GM12878 (cell line): ENCODE data around the gene DIS3L2. TPM values are rescaled to one million over a fixed set of nuclear protein-coding genes. Genes with fewer than 3 reads are reported as not detected.

Experiments
- ATAC-seq: fragments of 200-7000 bp; cut with Tn5 transposase; 3 replicates; pipeline ENCODE4 v1.9.1; 2020; ENCODE audit warnings: mild to moderate bottlenecking, moderate library complexity
- BruUV-seq: library from RNA; stranded (reverse); fragments of 400-500 nt; replicated peaks from 2 replicates; lab custom pipeline; 2021; lab: Mats Ljungman, UMichigan
- CTCF ChIA-PET: fragments of 300-600 bp; sonication (Branson Sonifier 250); formaldehyde crosslinking; extraction: SDS; loops from one replicate; lab custom pipeline; 2021; ENCODE audit warnings: inconsistent platforms; lab: Yijun Ruan, JAX
- POLR2A ChIA-PET: fragments of 350-600 bp; formaldehyde crosslinking; extraction: SDS; loops from one replicate; lab custom pipeline; 2021; ENCODE audit warnings: inconsistent platforms; lab: Charles Lee
- RAD21 ChIA-PET: fragments of 300-600 bp; sonication (Branson Sonifier 250); formaldehyde crosslinking; loops from one replicate; lab custom pipeline; 2023; ENCODE audit warnings: antibody characterized with exemption; ENCODE audit not compliant: unreplicated experiment; lab: Charles Lee
- SMC1A ChIA-PET: fragments of 300-600 bp; sonication (Branson Sonifier 250); formaldehyde crosslinking; loops from one replicate; lab custom pipeline; 2023; ENCODE audit not compliant: unreplicated experiment, uncharacterized antibody; lab: Charles Lee
- DNase-seq: peaks from one replicate; pipeline ENCODE4 v3.0.0-alpha.2; 2011; ENCODE audit warnings: low read depth, low spot score
- FAIRE-seq: peaks from 3 replicates; lab custom pipeline; 2011; peaks lifted over from hg19 to GRCh38; lab: Jason Lieb, UNC
- H2AFZ ChIP-seq: 2 replicates; pipeline ENCODE4 v1.6.0; 2011; ENCODE audit warnings: low read depth, low read length, control low read depth; ENCODE audit not compliant: control insufficient read depth
- H3K27ac ChIP-seq: 2 replicates; pipeline ENCODE4 v1.5.1; 2011; ENCODE audit warnings: control low read depth; ENCODE audit not compliant: control insufficient read depth, insufficient read depth
- H3K27me3 ChIP-seq, 2 experiments: replicated peaks in 1 of 2; 2 replicates each; pipeline versions ENCODE4 v1.6.0 to v1.6.1; 2011; ENCODE audit warnings: low read length in 1 of 2; ENCODE audit not compliant: control insufficient read depth in 2 of 2, insufficient read depth in 2 of 2
- H3K36me3 ChIP-seq, 2 experiments: 2 replicates each; pipeline ENCODE4 v1.5.1; 2011; ENCODE audit warnings: low read length in 1 of 2; ENCODE audit not compliant: control insufficient read depth in 2 of 2, insufficient read depth in 2 of 2
- H3K4me1 ChIP-seq: 2 replicates; pipeline ENCODE4 v1.6.1; 2011; ENCODE audit warnings: mild to moderate bottlenecking, low read length, moderate library complexity, mixed read lengths; ENCODE audit not compliant: control insufficient read depth, insufficient read depth
- H3K4me2 ChIP-seq: 2 replicates; pipeline ENCODE4 v1.6.0; 2011; ENCODE audit warnings: control low read depth; ENCODE audit not compliant: control insufficient read depth, insufficient read depth
- H3K4me3 ChIP-seq: fragments of 200-600 bp; sonication (generic); 2 replicates; pipeline ENCODE4 v1.5.1; 2016
- H3K79me2 ChIP-seq: 2 replicates; pipeline ENCODE4 v1.6.0; 2011; ENCODE audit warnings: low read length; ENCODE audit not compliant: control insufficient read depth, insufficient read depth
- H3K9ac ChIP-seq: 2 replicates; pipeline ENCODE4 v1.8.0; 2011; ENCODE audit warnings: low read length, control low read depth, mixed read lengths; ENCODE audit not compliant: control insufficient read depth, insufficient read depth
- H3K9me3 ChIP-seq: replicated peaks from 3 replicates; pipeline ENCODE4 v1.5.1; 2011; ENCODE audit warnings: mild to moderate bottlenecking, low read length; ENCODE audit not compliant: control insufficient read depth, insufficient read depth
- H4K20me1 ChIP-seq: 2 replicates; pipeline ENCODE4 v1.6.0; 2011; ENCODE audit not compliant: control insufficient read depth, insufficient read depth
- CEBPB ChIP-seq, 2 experiments: fragments of 150-350 bp in 1 of 2; IDR thresholded peaks; 2 replicates each; pipeline ENCODE4 v1.6.1; 2012 to 2014; ENCODE audit warnings: low read depth in 2 of 2, low read length in 2 of 2, borderline replicate concordance in 1 of 2, inconsistent platforms in 1 of 2
- CHD2 ChIP-seq: IDR thresholded peaks from 2 replicates; pipeline ENCODE4 v1.6.1; 2011; ENCODE audit warnings: low read depth, low read length, improper control_type of control experiment, borderline replicate concordance
- CUX1 ChIP-seq: IDR thresholded peaks from 2 replicates; pipeline ENCODE4 v1.6.1; 2012; ENCODE audit warnings: improper control_type of control experiment, low read depth, low read length; ENCODE audit not compliant: insufficient replicate concordance
- HDGF ChIP-seq: fragments of 450-650 bp; IDR thresholded peaks from 2 replicates; pipeline ENCODE4 v1.6.1; 2016; ENCODE audit warnings: antibody characterized with exemption
- KAT2A ChIP-seq: conservative IDR thresholded peaks from 2 replicates; pipeline ENCODE4 v1.6.1; 2011; ENCODE audit warnings: low read depth, low read length; ENCODE audit not compliant: control insufficient read depth
- NBN ChIP-seq: fragments of 450-650 bp; IDR thresholded peaks from 2 replicates; pipeline ENCODE4 v1.6.1; 2016
- NRF1 ChIP-seq: conservative IDR thresholded peaks from 2 replicates; pipeline ENCODE4 v1.6.1; 2011; ENCODE audit warnings: mild to moderate bottlenecking, low read depth, low read length, improper control_type of control experiment
- PAX8 ChIP-seq: fragments of 450-650 bp; IDR thresholded peaks from 2 replicates; pipeline ENCODE4 v1.6.1; 2017; ENCODE audit warnings: mild to moderate bottlenecking, moderate library complexity
- PML ChIP-seq: IDR thresholded peaks from 2 replicates; pipeline ENCODE4 v1.6.1; 2012; ENCODE audit warnings: low read length, inconsistent platforms
- POU2F2 ChIP-seq: IDR thresholded peaks from 3 replicates; pipeline ENCODE4 v1.6.1; 2011; ENCODE audit warnings: low read depth, mild to moderate bottlenecking, low read length, borderline replicate concordance
- RBBP5 ChIP-seq: fragments of 200-600 bp; sonication (generic); conservative IDR thresholded peaks from 2 replicates; pipeline ENCODE4 v1.6.1; 2016
- RUNX3 ChIP-seq: IDR thresholded peaks from 2 replicates; pipeline ENCODE4 v1.6.1; 2012; ENCODE audit warnings: low read length, inconsistent platforms
- SUPT20H ChIP-seq: IDR thresholded peaks from 2 replicates; pipeline ENCODE4 v1.6.1; 2011; ENCODE audit warnings: low read depth, mild to moderate bottlenecking, low read length, moderate library complexity, borderline replicate concordance; ENCODE audit not compliant: control insufficient read depth
- ZBED1 ChIP-seq: IDR thresholded peaks from 2 replicates; pipeline ENCODE4 v1.6.1; 2016; ENCODE audit warnings: borderline replicate concordance
- ZNF24 ChIP-seq: fragments of 450-650 bp; IDR thresholded peaks from 2 replicates; pipeline ENCODE4 v1.6.1; 2017; ENCODE audit warnings: antibody characterized with exemption, mild to moderate bottlenecking
- WGBS: methylation state at CpG from one replicate; pipeline ENCODE4 v1.1.6; 2016; ENCODE audit warnings: low lambda C conversion rate; ENCODE audit not compliant: insufficient replicate concordance, insufficient coverage; ENCODE audit errors: missing lambda C conversion rate; 5-methylcytosine and 5-hydroxymethylcytosine counted together
- in situ Hi-C: fragments of 300-500 bp; cut with MboI; formaldehyde crosslinking; loops from 9 replicates; pipeline ENCODE4 v1.14.3; 2018; ENCODE audit warnings: mixed read lengths
- intact Hi-C: fragments of 100-400 bp; cut with micrococcal nuclease; formaldehyde crosslinking; loops from one replicate; pipeline ENCODE4 v1.14.2; 2022; ENCODE audit not compliant: unreplicated experiment
- polyA plus RNA-seq, 11 experiments: library from polyadenylated mRNA; depleted of rRNA in 4 of 11; unstranded in 6 of 11; stranded (reverse) in 5 of 11; fragments of >200 nt; fragmentation: Nextera tagmentation in 4 of 11; fragmentation: Illumina TruSeq in 1 of 11; extraction: Ambion mirVana in 4 of 11; extraction: Trizol in 1 of 11; gene quantifications; 1 replicate in 1 of 11; 2 replicates in 10 of 11; pipeline versions ENCODE4 v1.2.1 to v1.2.3, GENCODE V29; 2011 to 2016; ENCODE audit warnings: inconsistent platforms in 2 of 11, missing spikeins in 2 of 11, low read depth in 1 of 11
- total RNA-seq, 4 experiments: library from RNA; depleted of rRNA in 3 of 4; stranded (reverse); fragments of >200 nt in 3 of 4; fragmentation: Illumina TruSeq in 1 of 4; extraction: Trizol in 1 of 4; gene quantifications; 2 replicates each; pipeline versions ENCODE4 v1.2.1 to v1.2.3, GENCODE V29; 2013 to 2021
- TF ChIP-seq, protein P1 (sequence below): fragments of 450-650 bp; IDR thresholded peaks from 2 replicates; pipeline ENCODE4 v1.6.1; 2014; ENCODE audit warnings: mild to moderate bottlenecking

The DIS3L2 gene
- total and polyA plus RNA-seq, 10 of the 15 experiments (the other 5 are each of a cell fraction or from before 2014, with no cell fraction given): 3.5 to 27.1 (median 16.0) TPM

DNA sequence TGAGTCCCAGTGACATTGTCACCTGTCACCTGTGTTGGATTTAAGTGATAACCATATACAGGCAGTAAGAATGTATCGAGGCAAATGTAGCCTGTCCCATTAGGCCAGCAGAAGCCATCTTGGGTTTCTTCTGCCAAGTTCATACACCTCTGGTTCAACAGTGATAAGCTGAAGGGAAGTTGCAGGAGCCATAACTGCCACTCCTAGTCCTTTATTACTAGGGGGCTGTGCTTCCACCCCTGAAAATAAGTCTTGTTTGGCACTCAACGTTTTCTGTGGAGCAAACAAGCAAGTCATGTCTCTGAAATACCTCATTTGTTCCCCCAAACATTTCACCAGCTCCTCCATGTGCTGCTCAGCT lies 358.9 kb downstream of the DIS3L2 start:
- in situ Hi-C loops (no loop called here), intact Hi-C loops (loop anchor here (10.0 kb wide), 1 partner anchor 176 kb away; no protein-coding TSS in a partner anchor)
- DNase-seq (no peak), FAIRE-seq (no peak), ATAC-seq (no peak)
- Histone ChIP-seq H3K9ac (no peak overlapping the region), H3K4me2 (no peak overlapping the region), H3K4me1 (peaks cover 5% of the 10 kb centered on the region), H4K20me1 (no peaks in the 10 kb centered on the region), H3K9me3 (no peaks in the 10 kb centered on the region), H3K79me2 (no peaks in the 10 kb centered on the region), H2AFZ (no peak overlapping the region), H3K36me3 (no peaks in the 10 kb centered on the region; a peak in 1 of 4 replicates), H3K4me3 (no peak overlapping the region), H3K27me3 (no peaks in the 10 kb centered on the region), H3K27ac (no peak overlapping the region)
- no TSS peak for BruUV-seq
- ChIA-PET SMC1A (no interaction called here), CTCF (no interaction called here), POLR2A (no interaction called here), RAD21 (no interaction called here)
- 53% methylated on average over 2 of the region's 2 CpGs for WGBS
- TF ChIP-seq ZNF24 (no peak), CHD2 (no peak), RBBP5 (no peak), ZBED1 (no peak), CEBPB (IDR thresholded peaks at IDR 0.05; ENCODE audit: borderline replicate concordance in 1 of 2, low read depth in 2 of 2, low read length in 2 of 2) (no peak), KAT2A (no peak), HDGF (no peak), POU2F2 (no peak), PML (no peak), CUX1 (no peak), SUPT20H (no peak), RUNX3 (no peak), NRF1 (no peak), PAX8 (no peak), NBN (no peak)
- TF ChIP-seq, protein P1, sequence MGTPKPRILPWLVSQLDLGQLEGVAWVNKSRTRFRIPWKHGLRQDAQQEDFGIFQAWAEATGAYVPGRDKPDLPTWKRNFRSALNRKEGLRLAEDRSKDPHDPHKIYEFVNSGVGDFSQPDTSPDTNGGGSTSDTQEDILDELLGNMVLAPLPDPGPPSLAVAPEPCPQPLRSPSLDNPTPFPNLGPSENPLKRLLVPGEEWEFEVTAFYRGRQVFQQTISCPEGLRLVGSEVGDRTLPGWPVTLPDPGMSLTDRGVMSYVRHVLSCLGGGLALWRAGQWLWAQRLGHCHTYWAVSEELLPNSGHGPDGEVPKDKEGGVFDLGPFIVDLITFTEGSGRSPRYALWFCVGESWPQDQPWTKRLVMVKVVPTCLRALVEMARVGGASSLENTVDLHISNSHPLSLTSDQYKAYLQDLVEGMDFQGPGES: no peak
